Suprapubic skin (tissue), 4 donors: ENCODE measurements around the gene SEC24D. TPM values are rescaled to one million over a fixed set of nuclear protein-coding genes. Genes with fewer than 3 reads are reported as not detected.

Source experiments
- DNase-seq, 2 donors: peaks; one replicate each; pipeline ENCODE4 v3.0.0-alpha.2; 2019; ENCODE audit warnings: low spot score in 2 of 2
- H3K27ac ChIP-seq: fragments of 200-600 bp; sonication (generic); one replicate; pipeline ENCODE4 v1.5.1; 2019
- H3K27me3 ChIP-seq: fragments of 200-600 bp; sonication (generic); one replicate; pipeline ENCODE4 v1.5.1; 2019
- H3K36me3 ChIP-seq: fragments of 200-600 bp; sonication (generic); one replicate; pipeline ENCODE4 v1.5.1; 2019
- H3K4me1 ChIP-seq: fragments of 200-600 bp; sonication (generic); one replicate; pipeline ENCODE4 v1.5.1; 2019
- H3K4me3 ChIP-seq: fragments of 200-600 bp; sonication (generic); one replicate; pipeline ENCODE4 v1.5.1; 2019; ENCODE audit warnings: mild to moderate bottlenecking
- H3K9me3 ChIP-seq: fragments of 200-600 bp; sonication (generic); one replicate; pipeline ENCODE4 v1.5.1; 2019
- CTCF ChIP-seq, 2 donors: fragments of 200-600 bp in 1 of 2; fragments of 450-650 bp in 1 of 2; sonication (generic) in 1 of 2; IDR thresholded peaks; one replicate each; pipeline ENCODE4 v1.5.1; 2016 to 2019; ENCODE audit warnings: antibody characterized with exemption in 2 of 2, mild to moderate bottlenecking in 1 of 2, moderate library complexity in 1 of 2
- EP300 ChIP-seq: sonication (generic); formaldehyde crosslinking; IDR thresholded peaks from one replicate; pipeline ENCODE4 v1.6.1; 2017; ENCODE audit warnings: antibody characterized with exemption
- POLR2A ChIP-seq, 2 donors: fragments of 450-650 bp; IDR thresholded peaks; one replicate each; pipeline ENCODE4 v1.6.1; 2017; ENCODE audit warnings: antibody characterized with exemption in 2 of 2, mild to moderate bottlenecking in 2 of 2, moderate library complexity in 2 of 2
- POLR2AphosphoS5 ChIP-seq, 3 donors: sonication (generic); formaldehyde crosslinking; IDR thresholded peaks; one replicate each; pipeline ENCODE4 v1.6.1; 2017; ENCODE audit warnings: antibody characterized with exemption in 3 of 3
- WGBS: methylation state at CpG from one replicate; pipeline ENCODE4 v1.1.5; 2018; 5-methylcytosine and 5-hydroxymethylcytosine counted together
- total RNA-seq, 4 donors: library from RNA; depleted of rRNA; stranded (reverse); fragments of >200 nt; gene quantifications; one replicate each; pipeline ENCODE4 v1.1.0, GENCODE V29; 2016

The SEC24D gene
- total RNA-seq, 4 donors from 2014 or later: 16.7 to 18.1 (median 18.0) TPM

- Histone ChIP-seq H3K4me1 (peaks cover 70% of the 10 kb centered on the region), H3K36me3 (peaks cover 6% of the 10 kb centered on the region), H3K27ac (no peak overlapping the region)
Observed at GRCh38 chr4:118760092-118760491, 75.8 kb downstream of the SEC24D start.

GRCh38 chr4:118759481-118759880, 76.4 kb downstream of the SEC24D start:
- no peak for TF ChIP-seq POLR2AphosphoS5 (IDR thresholded peaks at IDR 0.05)
- no peak for TF ChIP-seq CTCF (IDR thresholded peaks at IDR 0.05)
- TF ChIP-seq POLR2A (IDR thresholded peaks at IDR 0.05): no peak
- TF ChIP-seq EP300: no peak
- H3K4me1 ChIP-seq: peaks cover 68% of the 10 kb centered on the region
- 47% methylated on average over 2 of the region's 2 CpGs for WGBS

More at GRCh38 chr4:118760092-118760491, 75.8 kb downstream of the SEC24D start:
- TF ChIP-seq POLR2A (IDR thresholded peaks at IDR 0.05): no peak
- TF ChIP-seq CTCF (IDR thresholded peaks at IDR 0.05): no peak
- TF ChIP-seq EP300: no peak
- TF ChIP-seq POLR2AphosphoS5 (IDR thresholded peaks at IDR 0.05): no peak
- no peak for DNase-seq
- Histone ChIP-seq H3K9me3 (no peaks in the 10 kb centered on the region), H3K4me3 (no peak overlapping the region), H3K27me3 (no peaks in the 10 kb centered on the region)
- WGBS: 87% methylated on average over 3 of the region's 3 CpGs

DNA sequence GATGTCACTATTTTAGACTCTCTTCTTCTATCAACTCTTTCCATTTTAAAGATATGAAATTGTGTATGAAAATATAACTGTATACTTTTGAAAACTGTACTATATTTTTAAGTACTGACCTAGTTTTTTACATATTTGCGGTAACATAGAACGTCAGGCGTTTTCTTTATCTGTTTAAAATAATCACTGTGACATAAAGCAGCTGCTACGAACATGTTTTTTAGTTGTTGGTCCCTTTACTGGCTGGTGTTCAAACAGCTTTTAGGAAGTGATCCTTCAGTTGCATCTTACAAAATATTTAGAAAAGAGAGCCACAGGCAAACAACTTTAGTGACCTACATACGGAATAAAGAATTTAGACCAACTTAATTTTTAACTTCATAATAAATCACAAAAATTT, 77.6 kb downstream of the SEC24D start:
- Histone ChIP-seq H3K4me3 (no peak overlapping the region), H3K27ac (peak overlapping the region; percentile 59), H3K27me3 (no peaks in the 10 kb centered on the region), H3K36me3 (no peaks in the 10 kb centered on the region), H3K9me3 (no peaks in the 10 kb centered on the region), H3K4me1 (peaks cover 69% of the 10 kb centered on the region)
- TF ChIP-seq CTCF (IDR thresholded peaks at IDR 0.05) (no peak), POLR2A (IDR thresholded peaks at IDR 0.05) (no peak), POLR2AphosphoS5 (IDR thresholded peaks at IDR 0.05) (no peak), EP300 (no peak)
- 30% methylated on average over 5 of the region's 5 CpGs for WGBS
- DNase-seq: no peak

More at GRCh38 chr4:118759481-118759880, 76.4 kb downstream of the SEC24D start:
- Histone ChIP-seq H3K27me3 (no peaks in the 10 kb centered on the region), H3K9me3 (no peaks in the 10 kb centered on the region), H3K27ac (no peak overlapping the region), H3K4me3 (no peak overlapping the region), H3K36me3 (peaks cover 3% of the 10 kb centered on the region)
- DNase-seq: no peak

GRCh38 chr4:118757761-118758251, 78.1 kb downstream of the SEC24D start:
- no peak for DNase-seq
- Histone ChIP-seq H3K27me3 (no peaks in the 10 kb centered on the region), H3K9me3 (no peaks in the 10 kb centered on the region), H3K4me3 (no peak overlapping the region), H3K27ac (peak overlapping the region; percentile 59), H3K4me1 (peaks cover 64% of the 10 kb centered on the region), H3K36me3 (no peaks in the 10 kb centered on the region)
- TF ChIP-seq POLR2A (IDR thresholded peaks at IDR 0.05) (no peak), EP300 (no peak), POLR2AphosphoS5 (IDR thresholded peaks at IDR 0.05) (no peak), CTCF (IDR thresholded peaks at IDR 0.05) (no peak)
- WGBS: 33% methylated on average over 2 of the region's 2 CpGs

DNA sequence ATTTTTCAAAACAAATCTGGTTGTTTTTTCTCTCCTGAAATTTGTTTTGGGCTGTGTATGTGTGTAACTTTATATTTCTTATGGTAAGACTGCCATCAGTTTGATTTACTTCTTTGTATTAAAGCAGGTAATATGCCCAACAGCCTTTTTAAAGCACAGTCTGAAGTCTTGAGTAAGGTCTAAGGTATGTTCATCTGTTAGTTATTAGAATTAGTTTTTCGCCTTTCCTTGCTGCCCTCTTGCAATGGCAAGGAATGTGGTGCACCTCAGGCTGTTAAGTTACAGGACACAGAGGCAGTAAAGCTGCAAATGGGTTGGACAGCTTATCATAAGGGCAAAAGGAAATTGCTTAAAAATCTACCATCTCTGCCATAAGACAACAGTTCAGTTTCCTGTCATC, 79.0 kb downstream of the SEC24D start:
- DNase-seq: no peak
- peaks cover 55% of the 10 kb centered on the region for H3K4me1 ChIP-seq

More for the DNA sequence above, 79.0 kb downstream of the SEC24D start:
- Histone ChIP-seq H3K27ac (no peak overlapping the region), H3K9me3 (no peaks in the 10 kb centered on the region), H3K27me3 (no peaks in the 10 kb centered on the region), H3K4me3 (no peak overlapping the region), H3K36me3 (no peaks in the 10 kb centered on the region)
- WGBS: 83% methylated on average over 1 of the region's 1 CpG
- no peak for TF ChIP-seq CTCF (IDR thresholded peaks at IDR 0.05)
